ENCODE results near the gene IPMK.
"Not testable (repeated sequence)": the region's sequence is repeated elsewhere in the genome, so short reads cannot be mapped to it uniquely, and the experiment has no call there.

The IPMK gene

GRCh38 chr10:58266826-58267712, 625 bp downstream of the IPMK start:
- no peak for DNase-seq

- no peak for DNase-seq
These were observed 1.5 kb downstream of the IPMK start for GRCh38 chr10:58266003-58266825.

- no peak for DNase-seq
These were observed 2.4 kb downstream of the IPMK start for GRCh38 chr10:58265249-58265648.

- DNase-seq = no peak
These were observed 2.9 kb downstream of the IPMK start for GRCh38 chr10:58264780-58265179.

GRCh38 chr10:58262766-58263165, 4.9 kb downstream of the IPMK start:
- DNase-seq = no peak

GRCh38 chr10:58260334-58260733, 7.4 kb downstream of the IPMK start:
- no peak for DNase-seq

- no peak for DNase-seq
These were observed 8.6 kb downstream of the IPMK start for GRCh38 chr10:58258977-58259692.

GRCh38 chr10:58256013-58256780, 11.5 kb downstream of the IPMK start:
- not testable (repeated sequence) for DNase-seq

- DNase-seq = no peak
These were observed 13.1 kb downstream of the IPMK start for GRCh38 chr10:58254644-58255043.

- DNase-seq = no peak
These were observed 14.5 kb downstream of the IPMK start for GRCh38 chr10:58253184-58253583.

- DNase-seq = not testable (repeated sequence)
These were observed 23.0 kb downstream of the IPMK start for GRCh38 chr10:58244666-58245065.

GRCh38 chr10:58244242-58244641, 23.5 kb downstream of the IPMK start:
- DNase-seq = not testable (repeated sequence)

GRCh38 chr10:58243801-58244200, 23.9 kb downstream of the IPMK start:
- not testable (repeated sequence) for DNase-seq

GRCh38 chr10:58243269-58243668, 24.4 kb downstream of the IPMK start:
- no peak for DNase-seq

- no peak for DNase-seq
These were observed 26.3 kb downstream of the IPMK start for GRCh38 chr10:58241346-58241745.

GRCh38 chr10:58240531-58240930, 27.2 kb downstream of the IPMK start:
- DNase-seq = no peak

- no peak for DNase-seq
These were observed 28.0 kb downstream of the IPMK start for GRCh38 chr10:58239561-58240169.

- DNase-seq = no peak
These were observed 30.5 kb downstream of the IPMK start for GRCh38 chr10:58237014-58237834.

GRCh38 chr10:58229856-58230255, 37.8 kb downstream of the IPMK start:
- not testable (repeated sequence) for DNase-seq

GRCh38 chr10:58225654-58226053, 42.0 kb downstream of the IPMK start:
- DNase-seq = no peak
